CD4-positive, alpha-beta T cell (primary cell): Measurements from ENCODE around the gene REEP1. TPM values are rescaled to one million over a fixed set of nuclear protein-coding genes. Genes with fewer than 3 reads are reported as not detected.

Experiments
- ATAC-seq: fragments of 200-7000 bp; cut with Tn5 transposase; one replicate; pipeline ENCODE4 v1.10.0; 2022; ENCODE audit warnings: mild to moderate bottlenecking; ENCODE audit not compliant: poor library complexity
- CTCF ChIA-PET: fragments of 350-600 bp; sonication (Branson Sonifier 250); formaldehyde crosslinking; loops from one replicate; lab custom pipeline; 2021; ENCODE audit warnings: antibody characterized with exemption, inconsistent platforms; lab: Charles Lee
- POLR2A ChIA-PET: fragments of 350-600 bp; sonication (Branson Sonifier 250); formaldehyde crosslinking; loops from one replicate; lab custom pipeline; 2021; ENCODE audit warnings: antibody characterized with exemption, inconsistent platforms; lab: Charles Lee
- DNase-seq, 14 experiments: peaks; one replicate each; pipeline ENCODE4 v3.0.0-alpha.2; 2013 to 2020; ENCODE audit warnings: mixed read lengths in 2 of 14
- H3K27ac ChIP-seq, 2 donors: one replicate each; pipeline versions ENCODE4 v1.5.1 to v1.7.0; 2013; ENCODE audit warnings: low read length in 2 of 2, low read depth in 1 of 2, mild to moderate bottlenecking in 1 of 2
- H3K27me3 ChIP-seq, 2 experiments: 1 replicate in 1 of 2; 2 replicates in 1 of 2; pipeline versions ENCODE4 v1.6.1 to v1.7.0; 2013; ENCODE audit warnings: low read length in 2 of 2, control low read depth in 1 of 2, mild to moderate bottlenecking in 1 of 2, moderate library complexity in 1 of 2; ENCODE audit not compliant: insufficient read depth in 2 of 2, control insufficient read depth in 1 of 2
- H3K36me3 ChIP-seq: one replicate; pipeline ENCODE4 v1.6.1; 2013; ENCODE audit warnings: low read length, control low read depth; ENCODE audit not compliant: insufficient read depth
- H3K4me1 ChIP-seq: one replicate; pipeline ENCODE4 v1.6.1; 2013; ENCODE audit warnings: low read length, control low read depth; ENCODE audit not compliant: insufficient read depth
- H3K4me3 ChIP-seq: one replicate; pipeline ENCODE4 v1.5.1; 2013; ENCODE audit warnings: mild to moderate bottlenecking, low read length, moderate library complexity
- H3K9me3 ChIP-seq, 2 experiments: 1 replicate in 1 of 2; 2 replicates in 1 of 2; pipeline versions ENCODE4 v1.6.1 to v1.7.0; 2013; ENCODE audit warnings: low read length in 2 of 2, mild to moderate bottlenecking in 2 of 2, control low read depth in 1 of 2, moderate library complexity in 1 of 2; ENCODE audit not compliant: control insufficient read depth in 1 of 2, insufficient read depth in 1 of 2
- H3K27ac Mint-ChIP-seq: one replicate; pipeline ENCODE4 v1.8.0; 2020; ENCODE audit warnings: mixed read lengths
- H3K27me3 Mint-ChIP-seq: one replicate; pipeline ENCODE4 v1.8.0; 2021; ENCODE audit warnings: mixed read lengths
- H3K36me3 Mint-ChIP-seq: one replicate; pipeline ENCODE4 v1.8.0; 2021; ENCODE audit warnings: low read depth, mixed read lengths
- H3K4me1 Mint-ChIP-seq: one replicate; pipeline ENCODE4 v1.8.0; 2021; ENCODE audit warnings: low read depth, mixed read lengths
- H3K4me3 Mint-ChIP-seq: one replicate; pipeline ENCODE4 v1.8.0; 2020; ENCODE audit warnings: mild to moderate bottlenecking, mixed read lengths
- H3K9me3 Mint-ChIP-seq: one replicate; pipeline ENCODE4 v1.8.0; 2020; ENCODE audit warnings: mixed read lengths
- intact Hi-C, 2 experiments: fragments of 100-400 bp; cut with DNase I in 1 of 2; cut with micrococcal nuclease in 1 of 2; formaldehyde crosslinking; loops; one replicate each; pipeline versions ENCODE4 v1.15.1 to v1.9.0; 2023 to 2025; cut with DNase I, micrococcal nuclease
- total RNA-seq, 174 experiments: library from RNA in 2 of 174; stranded (reverse) in 2 of 174; gene quantifications; one replicate each; pipeline ENCODE4 v1.2.3 and lab custom pipeline; 2021 to 2026
- TF ChIP-seq, protein P1 (sequence below): fragments of 200-600 bp; IDR thresholded peaks from one replicate; pipeline ENCODE4 v1.8.0; 2022; ENCODE audit warnings: antibody characterized with exemption, mild to moderate bottlenecking

REEP1 gene
- total RNA-seq, 2 experiments from 2014 or later = not detected

DNA sequence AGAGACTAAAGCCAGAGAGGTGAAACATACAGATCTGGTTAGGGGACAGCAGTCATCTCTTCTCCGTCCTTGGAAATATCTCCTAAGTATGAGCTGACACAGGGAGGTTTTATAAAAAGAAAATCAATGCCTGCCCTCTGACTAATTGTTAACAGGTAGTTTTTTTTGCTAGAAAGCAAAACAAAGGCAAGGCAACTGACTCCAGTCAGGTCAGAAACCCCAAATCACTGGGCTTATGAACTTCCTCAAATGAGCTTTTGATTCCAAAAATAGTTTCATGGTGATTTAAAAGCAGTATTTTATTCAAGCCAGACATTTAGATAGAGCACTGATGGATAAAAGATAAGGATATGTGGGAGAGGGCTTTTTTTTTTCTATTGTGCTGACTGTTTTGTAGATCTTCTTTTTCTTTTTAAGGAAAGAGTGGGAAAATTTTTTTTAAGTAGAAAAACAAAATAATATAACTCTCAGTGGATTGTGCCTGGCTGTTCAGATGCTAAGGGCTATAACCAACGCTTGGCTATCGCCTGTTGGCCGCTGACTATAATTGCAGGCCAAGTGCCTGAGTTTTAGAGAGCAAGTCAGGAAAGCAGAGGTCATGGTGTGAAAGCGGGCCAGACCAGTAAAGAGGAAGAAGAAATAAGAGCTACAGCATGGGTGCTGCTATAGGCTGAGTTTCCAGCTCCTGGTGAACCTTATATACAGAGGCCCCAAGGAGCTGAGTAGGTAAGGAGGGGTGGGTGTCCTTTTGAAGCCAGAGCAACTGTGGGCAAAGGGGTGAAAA, 93.3 kb downstream of the REEP1 start:
- POLR2A ChIA-PET = no interaction called here
- no peak overlapping the region for H3K27ac ChIP-seq
- no peaks in the 10 kb centered on the region for H3K4me1 ChIP-seq
- Mint-ChIP-seq H3K4me1 (peaks cover 4% of the 10 kb centered on the region), H3K4me3 (no peak overlapping the region), H3K9me3 (no peaks in the 10 kb centered on the region), H3K27ac (no peak overlapping the region), H3K36me3 (no peaks in the 10 kb centered on the region), H3K27me3 (no peaks in the 10 kb centered on the region)
- H3K27me3 ChIP-seq = no peaks in the 10 kb centered on the region
- no peaks in the 10 kb centered on the region for H3K36me3 ChIP-seq
- ATAC-seq (no peak), DNase-seq (no peak)
- intact Hi-C loops = no loop called here
- TF ChIP-seq, protein P1, sequence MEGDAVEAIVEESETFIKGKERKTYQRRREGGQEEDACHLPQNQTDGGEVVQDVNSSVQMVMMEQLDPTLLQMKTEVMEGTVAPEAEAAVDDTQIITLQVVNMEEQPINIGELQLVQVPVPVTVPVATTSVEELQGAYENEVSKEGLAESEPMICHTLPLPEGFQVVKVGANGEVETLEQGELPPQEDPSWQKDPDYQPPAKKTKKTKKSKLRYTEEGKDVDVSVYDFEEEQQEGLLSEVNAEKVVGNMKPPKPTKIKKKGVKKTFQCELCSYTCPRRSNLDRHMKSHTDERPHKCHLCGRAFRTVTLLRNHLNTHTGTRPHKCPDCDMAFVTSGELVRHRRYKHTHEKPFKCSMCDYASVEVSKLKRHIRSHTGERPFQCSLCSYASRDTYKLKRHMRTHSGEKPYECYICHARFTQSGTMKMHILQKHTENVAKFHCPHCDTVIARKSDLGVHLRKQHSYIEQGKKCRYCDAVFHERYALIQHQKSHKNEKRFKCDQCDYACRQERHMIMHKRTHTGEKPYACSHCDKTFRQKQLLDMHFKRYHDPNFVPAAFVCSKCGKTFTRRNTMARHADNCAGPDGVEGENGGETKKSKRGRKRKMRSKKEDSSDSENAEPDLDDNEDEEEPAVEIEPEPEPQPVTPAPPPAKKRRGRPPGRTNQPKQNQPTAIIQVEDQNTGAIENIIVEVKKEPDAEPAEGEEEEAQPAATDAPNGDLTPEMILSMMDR = no peak
- no peaks in the 10 kb centered on the region for H3K9me3 ChIP-seq
- CTCF ChIA-PET = no interaction called here
- no peak overlapping the region for H3K4me3 ChIP-seq

DNA sequence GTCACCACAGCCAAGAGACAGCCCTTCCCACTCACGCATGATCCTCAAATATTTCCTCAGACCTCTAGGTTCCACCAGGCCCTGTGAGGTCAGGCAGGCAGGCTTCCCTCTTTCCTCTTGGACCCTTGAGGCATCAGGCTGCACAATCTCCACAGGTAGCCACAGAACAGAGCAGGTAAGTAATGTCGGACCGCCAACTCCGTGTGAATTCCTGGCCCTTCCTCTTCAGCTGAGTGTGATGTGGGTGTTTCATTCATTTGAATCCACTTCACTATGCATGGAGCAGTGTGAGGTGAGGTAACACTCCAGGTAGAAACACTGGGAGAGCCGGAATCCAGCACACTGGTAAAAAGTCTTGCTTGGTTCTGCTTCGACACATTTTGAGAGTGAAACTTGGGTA, 94.2 kb downstream of the REEP1 start:
- ATAC-seq (no peak), DNase-seq (no peak)
- H3K9me3 Mint-ChIP-seq = no peaks in the 10 kb centered on the region
- intact Hi-C loops = no loop called here
- H3K27me3 ChIP-seq = no peaks in the 10 kb centered on the region
- CTCF ChIA-PET = no interaction called here
- H3K27ac ChIP-seq = no peak overlapping the region
- no peaks in the 10 kb centered on the region for H3K36me3 Mint-ChIP-seq
- H3K9me3 ChIP-seq = no peaks in the 10 kb centered on the region
- H3K4me1 Mint-ChIP-seq = peaks cover 10% of the 10 kb centered on the region
- POLR2A ChIA-PET = no interaction called here
- no peak overlapping the region for H3K4me3 Mint-ChIP-seq
- no peaks in the 10 kb centered on the region for H3K27me3 Mint-ChIP-seq
- no peak overlapping the region for H3K27ac Mint-ChIP-seq
- H3K4me3 ChIP-seq = no peak overlapping the region
- no peaks in the 10 kb centered on the region for H3K36me3 ChIP-seq
- peaks cover 6% of the 10 kb centered on the region for H3K4me1 ChIP-seq
- TF ChIP-seq, protein P1 = no peak

DNA sequence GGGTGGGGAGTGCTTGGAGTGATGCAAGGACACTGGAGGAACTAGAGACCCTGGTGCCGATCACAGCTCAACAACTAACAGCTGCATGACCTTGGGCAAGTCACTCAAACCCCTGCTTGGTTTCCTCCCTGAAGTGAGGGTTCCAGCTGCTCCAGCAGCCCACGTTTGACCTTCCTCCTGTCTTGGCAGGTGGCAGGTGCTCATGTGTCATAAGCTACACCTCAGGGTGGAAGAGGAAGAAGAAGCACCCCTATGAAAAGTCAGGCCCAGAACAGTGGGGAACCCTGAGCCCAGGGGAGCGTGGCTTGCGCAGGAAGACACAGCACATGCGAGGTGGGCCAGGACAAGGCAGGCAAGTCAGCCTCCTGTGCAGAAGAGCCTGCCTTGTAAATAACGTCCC, 95.8 kb downstream of the REEP1 start:
- no peak for DNase-seq
- no peak overlapping the region for H3K4me3 ChIP-seq
- ATAC-seq = no peak
- H3K9me3 Mint-ChIP-seq = no peaks in the 10 kb centered on the region
- ChIA-PET POLR2A (no interaction called here), CTCF (interaction anchor here (0.8 kb wide), 1 partner anchor 21 kb away, joined by 3 read pairs; no protein-coding TSS in a partner anchor)
- TF ChIP-seq, protein P1 = no peak
- no peak overlapping the region for H3K4me3 Mint-ChIP-seq
- no peaks in the 10 kb centered on the region for H3K27me3 Mint-ChIP-seq
- no peaks in the 10 kb centered on the region for H3K36me3 ChIP-seq
- no peaks in the 10 kb centered on the region for H3K36me3 Mint-ChIP-seq
- intact Hi-C loops = no loop called here
- H3K4me1 ChIP-seq = peaks cover 7% of the 10 kb centered on the region
- H3K27me3 ChIP-seq = no peaks in the 10 kb centered on the region
- H3K9me3 ChIP-seq = no peaks in the 10 kb centered on the region
- H3K4me1 Mint-ChIP-seq = peaks cover 12% of the 10 kb centered on the region
- H3K27ac Mint-ChIP-seq = no peak overlapping the region
- H3K27ac ChIP-seq = no peak overlapping the region
